ENCODE results near the gene PPP1CC.

The PPP1CC gene

GRCh38 chr12:110756611-110757010, 13.9 kb upstream of the PPP1CC start:
- no peak for TF ChIP-seq CTCF (IDR thresholded peaks at IDR 0.05)
- DNase-seq (ENCODE audit: low spot score): no peak
- H3K27ac ChIP-seq: no peak overlapping the region
- H3K4me3 ChIP-seq: no peak overlapping the region

GRCh38 chr12:110754101-110754793, 11.6 kb upstream of the PPP1CC start:
- Histone ChIP-seq H3K4me3 (no peak overlapping the region), H3K27ac (no peak overlapping the region)
- no peak for DNase-seq (ENCODE audit: low spot score)
- TF ChIP-seq CTCF (IDR thresholded peaks at IDR 0.05): no peak

- TF ChIP-seq CTCF (IDR thresholded peaks at IDR 0.05): no peak
- Histone ChIP-seq H3K4me3 (no peak overlapping the region), H3K27ac (peak overlapping the region in 1 of 2 donors; percentile 45)
- DNase-seq (ENCODE audit: low spot score): no peak
Measured at GRCh38 chr12:110750784-110751461, 8.2 kb upstream of the PPP1CC start.

GRCh38 chr12:110746550-110746949, 3.9 kb upstream of the PPP1CC start:
- Histone ChIP-seq H3K4me3 (no peak overlapping the region), H3K27ac (no peak overlapping the region)
- DNase-seq (ENCODE audit: low spot score): no peak
- no peak for TF ChIP-seq CTCF (IDR thresholded peaks at IDR 0.05)

GRCh38 chr12:110745542-110746284, 3.0 kb upstream of the PPP1CC start:
- DNase-seq (ENCODE audit: low spot score): no peak
- no peak for TF ChIP-seq CTCF (IDR thresholded peaks at IDR 0.05)
- no peak overlapping the region for H3K4me3 ChIP-seq
- no peak overlapping the region for H3K27ac ChIP-seq

- Histone ChIP-seq H3K27ac (peak overlapping the region in 1 of 2 donors; percentile 60), H3K4me3 (no peak overlapping the region)
- TF ChIP-seq CTCF (IDR thresholded peaks at IDR 0.05): no peak
- DNase-seq (ENCODE audit: low spot score): no peak
Measured at GRCh38 chr12:110744601-110745264, 2.0 kb upstream of the PPP1CC start.

All from coronary artery (tissue), 2 donors.